Thyroid gland (tissue), 4 donors: ENCODE data around the gene VTA1.

Experiments used
- POLR2A ChIP-seq, 2 donors: fragments of 450-650 bp; IDR thresholded peaks; one replicate each; pipeline ENCODE4 v1.6.1; 2017; ENCODE audit warnings: antibody characterized with exemption in 2 of 2, mild to moderate bottlenecking in 2 of 2, moderate library complexity in 1 of 2
- TF ChIP-seq, protein P1 (sequence below), 6 experiments: fragments of 200-600 bp in 3 of 6; fragments of 450-650 bp in 3 of 6; sonication (generic) in 3 of 6; IDR thresholded peaks; one replicate each; pipeline ENCODE4 v1.5.1; 2016 to 2019; ENCODE audit warnings: antibody characterized with exemption in 6 of 6, mild to moderate bottlenecking in 2 of 6, inconsistent platforms in 1 of 6, moderate library complexity in 1 of 6

DNA sequence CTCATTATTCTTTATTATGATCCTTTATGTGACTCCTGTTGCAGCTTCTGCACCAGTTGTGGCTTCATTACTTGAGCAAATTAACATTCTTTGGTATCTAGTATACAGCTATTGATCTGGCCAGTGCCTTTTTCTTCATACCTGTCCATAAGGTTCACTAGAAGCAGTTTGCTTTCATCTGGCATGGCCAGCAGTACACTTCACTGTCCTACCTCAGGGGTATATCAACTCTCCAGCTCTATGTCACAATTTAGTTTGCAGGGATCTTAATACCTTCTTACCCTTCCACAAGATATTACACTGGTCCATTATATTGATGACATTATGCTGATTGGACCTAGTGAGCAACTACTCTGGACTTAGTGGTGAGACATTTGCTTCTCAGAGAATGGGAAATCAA lies 46.6 kb downstream of the VTA1 start:
- TF ChIP-seq, protein P1, sequence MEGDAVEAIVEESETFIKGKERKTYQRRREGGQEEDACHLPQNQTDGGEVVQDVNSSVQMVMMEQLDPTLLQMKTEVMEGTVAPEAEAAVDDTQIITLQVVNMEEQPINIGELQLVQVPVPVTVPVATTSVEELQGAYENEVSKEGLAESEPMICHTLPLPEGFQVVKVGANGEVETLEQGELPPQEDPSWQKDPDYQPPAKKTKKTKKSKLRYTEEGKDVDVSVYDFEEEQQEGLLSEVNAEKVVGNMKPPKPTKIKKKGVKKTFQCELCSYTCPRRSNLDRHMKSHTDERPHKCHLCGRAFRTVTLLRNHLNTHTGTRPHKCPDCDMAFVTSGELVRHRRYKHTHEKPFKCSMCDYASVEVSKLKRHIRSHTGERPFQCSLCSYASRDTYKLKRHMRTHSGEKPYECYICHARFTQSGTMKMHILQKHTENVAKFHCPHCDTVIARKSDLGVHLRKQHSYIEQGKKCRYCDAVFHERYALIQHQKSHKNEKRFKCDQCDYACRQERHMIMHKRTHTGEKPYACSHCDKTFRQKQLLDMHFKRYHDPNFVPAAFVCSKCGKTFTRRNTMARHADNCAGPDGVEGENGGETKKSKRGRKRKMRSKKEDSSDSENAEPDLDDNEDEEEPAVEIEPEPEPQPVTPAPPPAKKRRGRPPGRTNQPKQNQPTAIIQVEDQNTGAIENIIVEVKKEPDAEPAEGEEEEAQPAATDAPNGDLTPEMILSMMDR (IDR thresholded peaks at IDR 0.05) = no peak
- no peak for TF ChIP-seq POLR2A (IDR thresholded peaks at IDR 0.05)
